Measurements from ENCODE around the gene KCNH2.

DNA sequence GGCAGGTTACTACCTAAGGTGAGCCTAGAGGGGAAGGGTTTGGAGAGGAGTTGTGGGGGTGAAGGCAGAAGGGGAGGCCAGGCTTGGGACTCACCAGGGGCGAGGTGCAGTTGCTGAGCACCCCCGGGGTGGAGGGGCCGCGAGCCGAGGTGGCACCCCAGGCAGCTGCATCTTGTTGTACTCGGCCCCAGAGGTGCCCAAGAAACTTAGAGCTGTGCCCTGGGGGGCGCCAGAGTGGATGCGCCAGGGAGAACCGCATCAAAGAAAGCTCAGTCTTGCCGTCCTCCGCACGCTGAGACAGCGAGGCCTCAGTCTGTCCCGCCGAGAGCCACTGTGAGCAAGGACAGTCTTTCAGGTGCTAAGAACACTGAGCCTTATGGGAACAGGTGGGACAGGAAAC lies 38.8 kb upstream of the KCNH2 start:
- TF ChIP-seq CTCF (IDR thresholded peaks at IDR 0.05) (no peak; the same call in 1 of the 2 replicates), POLR2AphosphoS5 (IDR thresholded peaks at IDR 0.05; ENCODE audit: low read depth, low read length) (no peak), EZH2phosphoT487 (IDR thresholded peaks at IDR 0.05; ENCODE audit: borderline replicate concordance, low read depth) (no peak), YY1 (IDR thresholded peaks at IDR 0.05; ENCODE audit: low read depth) (no peak), SMC3 (IDR thresholded peaks at IDR 0.05; ENCODE audit: low read depth, low read length) (no peak), RAD21 (IDR thresholded peaks at IDR 0.05; ENCODE audit: low read length) (no peak), CHD2 (IDR thresholded peaks at IDR 0.05; ENCODE audit: low read length, partially characterized antibody) (no peak), FOXM1 (IDR thresholded peaks at IDR 0.05; ENCODE audit: low read depth) (no peak)
- TF ChIP-seq, protein P1, sequence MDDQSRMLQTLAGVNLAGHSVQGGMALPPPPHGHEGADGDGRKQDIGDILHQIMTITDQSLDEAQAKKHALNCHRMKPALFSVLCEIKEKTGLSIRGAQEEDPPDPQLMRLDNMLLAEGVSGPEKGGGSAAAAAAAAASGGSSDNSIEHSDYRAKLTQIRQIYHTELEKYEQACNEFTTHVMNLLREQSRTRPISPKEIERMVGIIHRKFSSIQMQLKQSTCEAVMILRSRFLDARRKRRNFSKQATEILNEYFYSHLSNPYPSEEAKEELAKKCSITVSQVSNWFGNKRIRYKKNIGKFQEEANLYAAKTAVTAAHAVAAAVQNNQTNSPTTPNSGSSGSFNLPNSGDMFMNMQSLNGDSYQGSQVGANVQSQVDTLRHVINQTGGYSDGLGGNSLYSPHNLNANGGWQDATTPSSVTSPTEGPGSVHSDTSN (IDR thresholded peaks at IDR 0.05) = no peak
